Breast epithelium (tissue), 4 donors: ENCODE data around the gene MLC1. TPM values are rescaled to one million over a fixed set of nuclear protein-coding genes. Genes with fewer than 3 reads are reported as not detected.

Source experiments
- DNase-seq, 2 donors: peaks; one replicate each; pipeline ENCODE4 v3.0.0-alpha.2; 2019; ENCODE audit warnings: low spot score in 2 of 2
- H3K27ac ChIP-seq, 2 donors: fragments of 200-600 bp; sonication (generic) in 1 of 2; one replicate each; pipeline ENCODE4 v1.5.1; 2016 to 2019; ENCODE audit warnings: mild to moderate bottlenecking in 1 of 2
- H3K27me3 ChIP-seq, 2 donors: fragments of 200-600 bp; sonication (generic) in 1 of 2; one replicate each; pipeline versions ENCODE4 v1.5.1 to v1.6.0; 2017 to 2019; ENCODE audit warnings: control low read depth in 1 of 2, mild to moderate bottlenecking in 1 of 2
- H3K36me3 ChIP-seq: fragments of 200-600 bp; one replicate; pipeline ENCODE4 v1.5.1; 2019
- H3K4me1 ChIP-seq, 2 donors: fragments of 200-600 bp; sonication (generic); one replicate each; pipeline ENCODE4 v1.5.1; 2016 to 2019; ENCODE audit warnings: control low read depth in 1 of 2
- H3K4me3 ChIP-seq, 3 donors: fragments of 200-600 bp; sonication (generic); 1 replicate in 2 of 3; 2 replicates in 1 of 3; pipeline ENCODE4 v1.5.1; 2016 to 2019; ENCODE audit warnings: mild to moderate bottlenecking in 3 of 3, moderate library complexity in 2 of 3
- H3K9me3 ChIP-seq, 2 donors: fragments of 200-600 bp; sonication (generic) in 1 of 2; one replicate each; pipeline ENCODE4 v1.5.1; 2016 to 2019; ENCODE audit warnings: control low read depth in 1 of 2
- CTCF ChIP-seq, 3 donors: fragments of 450-650 bp; IDR thresholded peaks; one replicate each; pipeline ENCODE4 v1.5.1; 2016 to 2017; ENCODE audit warnings: antibody characterized with exemption in 3 of 3, mild to moderate bottlenecking in 3 of 3, moderate library complexity in 3 of 3
- POLR2A ChIP-seq: fragments of 450-650 bp; IDR thresholded peaks from one replicate; pipeline ENCODE4 v1.6.1; 2016; ENCODE audit warnings: antibody characterized with exemption, mild to moderate bottlenecking, moderate library complexity
- POLR2AphosphoS5 ChIP-seq, 3 donors: sonication (generic); formaldehyde crosslinking; IDR thresholded peaks; one replicate each; pipeline ENCODE4 v1.6.1; 2017; ENCODE audit warnings: antibody characterized with exemption in 3 of 3
- intact Hi-C: fragments of 100-400 bp; cut with DNase I; formaldehyde crosslinking; loops from one replicate; pipeline ENCODE4 v1.15.1; 2023; ENCODE audit warnings: low total_unique reads
- total RNA-seq, 3 donors: library from RNA; depleted of rRNA; stranded (reverse); fragments of >200 nt; gene quantifications; one replicate each; pipeline ENCODE4 v1.1.0, GENCODE V29; 2016

The MLC1 gene
- total RNA-seq, 3 donors from 2014 or later, result 0.15 TPM; not detected in 2

- TF ChIP-seq POLR2A, result no peak
- TF ChIP-seq POLR2AphosphoS5 (IDR thresholded peaks at IDR 0.05), result no peak
- no peak for TF ChIP-seq CTCF (IDR thresholded peaks at IDR 0.05)
- Histone ChIP-seq H3K36me3 (no peaks in the 10 kb centered on the region), H3K9me3 (peaks cover 2 to 6% of the 10 kb centered on the region in 2 donors), H3K4me1 (no peaks in the 10 kb centered on the region), H3K27me3 (no peaks in the 10 kb centered on the region), H3K4me3 (no peak overlapping the region), H3K27ac (no peak overlapping the region)
- no peak for DNase-seq
- intact Hi-C loops, result no loop called here
These were observed 32.9 kb upstream of the MLC1 start for GRCh38 chr22:50118129-50118528.

DNA sequence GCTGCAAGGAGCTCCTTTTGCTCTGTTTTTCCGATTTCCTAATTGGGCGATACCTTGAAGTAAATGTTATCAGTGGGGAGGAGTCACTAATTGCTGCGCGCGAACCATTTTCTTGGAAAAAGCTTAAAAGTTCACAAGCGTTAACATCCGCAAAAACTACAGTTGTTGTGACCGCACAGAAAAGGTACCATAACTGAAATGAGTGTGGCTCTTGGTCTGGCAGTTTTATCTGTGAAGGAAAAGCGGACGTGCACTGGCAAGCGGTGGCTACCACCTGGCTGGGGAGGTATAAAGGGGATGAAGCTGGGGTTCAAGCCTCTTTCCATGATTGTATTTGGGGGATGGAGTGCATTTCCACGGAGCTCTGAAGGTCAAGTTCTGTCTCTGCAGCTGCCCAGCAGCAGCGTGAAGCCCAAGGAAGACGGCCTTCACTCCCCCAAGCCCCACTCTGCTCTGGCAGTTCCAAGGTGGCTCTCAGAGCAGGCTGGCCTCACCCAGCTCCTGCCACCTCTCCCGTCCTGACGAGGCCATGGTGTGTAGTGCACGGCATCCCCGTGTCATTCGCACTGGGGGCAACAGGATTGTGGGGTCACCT, 32.0 kb upstream of the MLC1 start:
- DNase-seq, result no peak
- TF ChIP-seq CTCF (IDR thresholded peaks at IDR 0.05), result no peak
- no peak for TF ChIP-seq POLR2AphosphoS5 (IDR thresholded peaks at IDR 0.05)
- TF ChIP-seq POLR2A, result no peak
- intact Hi-C loops, result no loop called here

GRCh38 chr22:50115693-50116092, 30.5 kb upstream of the MLC1 start:
- peak; percentile 20 to 59 for DNase-seq
- Histone ChIP-seq H3K4me1 (no peaks in the 10 kb centered on the region), H3K27ac (no peak overlapping the region), H3K36me3 (no peaks in the 10 kb centered on the region), H3K9me3 (no peaks in the 10 kb centered on the region), H3K4me3 (no peak overlapping the region), H3K27me3 (no peaks in the 10 kb centered on the region)
- no peak for TF ChIP-seq POLR2AphosphoS5 (IDR thresholded peaks at IDR 0.05)
- no peak for TF ChIP-seq POLR2A
- no peak for TF ChIP-seq CTCF (IDR thresholded peaks at IDR 0.05)
- intact Hi-C loops, result no loop called here

More for the DNA sequence above, 32.0 kb upstream of the MLC1 start:
- no peaks in the 10 kb centered on the region for H3K36me3 ChIP-seq
- no peaks in the 10 kb centered on the region for H3K27me3 ChIP-seq
- no peaks in the 10 kb centered on the region for H3K9me3 ChIP-seq
- no peak overlapping the region for H3K27ac ChIP-seq
- H3K4me3 ChIP-seq, result no peak overlapping the region
- H3K4me1 ChIP-seq, result no peaks in the 10 kb centered on the region

GRCh38 chr22:50114221-50115021, 29.2 kb upstream of the MLC1 start:
- TF ChIP-seq CTCF (IDR thresholded peaks at IDR 0.05) (no peak), POLR2A (no peak), POLR2AphosphoS5 (IDR thresholded peaks at IDR 0.05) (no peak)
- intact Hi-C loops, result no loop called here
- no peak for DNase-seq
- Histone ChIP-seq H3K27me3 (no peaks in the 10 kb centered on the region), H3K4me3 (peak overlapping the region in 1 of 3 donors; percentile 17), H3K4me1 (no peaks in the 10 kb centered on the region), H3K36me3 (no peaks in the 10 kb centered on the region), H3K27ac (peak overlapping the region in 1 of 2 donors; percentile 43), H3K9me3 (no peaks in the 10 kb centered on the region)
